Measurements from ENCODE around the gene MRGPRE.

The MRGPRE gene

DNA sequence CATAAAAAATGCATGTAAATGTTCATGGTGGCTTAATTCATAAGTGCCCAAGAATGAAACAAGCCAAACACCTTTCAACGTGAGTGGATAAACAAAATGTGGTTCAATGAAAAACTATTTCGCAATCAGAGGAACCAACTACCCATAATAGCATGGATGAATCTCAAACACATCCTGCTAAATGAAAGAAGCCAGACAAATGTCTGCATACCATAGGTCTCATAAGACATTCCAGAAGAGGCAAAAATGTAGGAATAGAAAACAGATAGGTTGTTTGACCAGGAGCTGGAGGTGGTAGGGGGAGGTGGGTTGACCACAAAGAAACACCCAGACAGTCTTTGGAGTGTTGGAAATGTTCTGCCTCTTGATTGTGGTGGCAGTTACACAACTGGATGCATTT lies 53.9 kb downstream of the MRGPRE start:
- no peak for DNase-seq (ENCODE audit: low read depth in 2 of 2)

DNA sequence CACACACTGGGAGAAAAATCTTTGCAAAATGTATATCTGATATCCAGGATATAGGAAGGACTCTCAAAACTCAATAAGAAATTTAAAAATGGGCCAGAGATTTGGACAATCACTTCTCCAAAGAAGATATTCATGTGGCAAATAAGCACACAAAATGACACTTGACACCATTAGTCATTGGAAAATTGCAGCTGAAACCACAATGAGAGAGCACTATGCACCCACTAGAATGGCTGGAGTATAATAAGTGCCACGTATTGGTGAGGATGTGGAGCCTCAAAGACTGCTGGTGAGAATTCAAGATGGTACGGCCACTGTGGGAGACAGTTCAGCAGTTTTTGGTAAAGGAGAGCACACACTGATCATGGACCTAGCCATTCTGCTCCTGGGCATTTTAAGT lies 54.3 kb downstream of the MRGPRE start:
- no peak for DNase-seq (ENCODE audit: low read depth in 2 of 2)
